PC-9 (cell line): ENCODE results near the gene DYNC1I2. TPM values are rescaled to one million over a fixed set of nuclear protein-coding genes. Genes with fewer than 3 reads are reported as not detected.

Experiments
- BruUV-seq: library from RNA; stranded (reverse); fragments of 400-500 nt; replicated peaks from 2 replicates; lab custom pipeline; 2021; lab: Mats Ljungman, UMichigan
- CTCF ChIA-PET: fragments of 300-600 bp; sonication (Branson Sonifier 250); formaldehyde crosslinking; loops from one replicate; lab custom pipeline; 2022; ENCODE audit warnings: antibody characterized with exemption; lab: Charles Lee
- POLR2A ChIA-PET: fragments of 300-600 bp; sonication (Branson Sonifier 250); formaldehyde crosslinking; loops from one replicate; lab custom pipeline; 2022; ENCODE audit warnings: antibody characterized with exemption; ENCODE audit not compliant: unreplicated experiment; lab: Charles Lee
- DNase-seq, 2 experiments: peaks; one replicate each; pipeline versions ENCODE4 v3.0.0 to v3.0.0-alpha.2; 2015 to 2022; ENCODE audit warnings: mixed read lengths in 1 of 2
- H2AFZ ChIP-seq: fragments of 200-600 bp; sonication (generic); 2 replicates; pipeline ENCODE4 v1.8.1; 2017; ENCODE audit warnings: antibody characterized with exemption
- H3F3A ChIP-seq: fragments of 200-600 bp; sonication (generic); 2 replicates; pipeline ENCODE4 v1.8.1; 2017; ENCODE audit warnings: antibody characterized with exemption, mild to moderate bottlenecking, low read depth; ENCODE audit not compliant: insufficient read depth
- H3K27ac ChIP-seq: fragments of 200-600 bp; sonication (generic); 2 replicates; pipeline ENCODE4 v1.6.1; 2016; ENCODE audit warnings: mixed run types
- H3K27me3 ChIP-seq: fragments of 200-600 bp; sonication (generic); 2 replicates; pipeline ENCODE4 v1.6.1; 2016; ENCODE audit warnings: low read depth, mixed run types; ENCODE audit not compliant: insufficient read depth
- H3K36me3 ChIP-seq: fragments of 200-600 bp; sonication (generic); 2 replicates; pipeline ENCODE4 v1.6.1; 2016; ENCODE audit warnings: low read depth, mixed run types
- H3K4me1 ChIP-seq: fragments of 200-600 bp; sonication (generic); replicated peaks from 2 replicates; pipeline ENCODE4 v1.6.1; 2016; ENCODE audit warnings: mixed run types; ENCODE audit not compliant: insufficient read depth
- H3K4me2 ChIP-seq: fragments of 200-600 bp; sonication (generic); 2 replicates; pipeline ENCODE4 v1.6.1; 2017; ENCODE audit warnings: mixed run types
- H3K4me3 ChIP-seq: fragments of 200-600 bp; sonication (generic); 2 replicates; pipeline ENCODE4 v1.6.1; 2016; ENCODE audit warnings: mixed run types
- H3K79me2 ChIP-seq: fragments of 200-600 bp; sonication (generic); 2 replicates; pipeline ENCODE4 v1.6.1; 2017; ENCODE audit warnings: low read depth, mixed run types
- H3K9me2 ChIP-seq: fragments of 200-600 bp; sonication (generic); 2 replicates; pipeline ENCODE4 v1.8.1; 2017; ENCODE audit warnings: mild to moderate bottlenecking; ENCODE audit not compliant: insufficient read depth
- H3K9me3 ChIP-seq: fragments of 200-600 bp; sonication (generic); 2 replicates; pipeline ENCODE4 v1.8.1; 2016; ENCODE audit warnings: low read depth; ENCODE audit not compliant: insufficient read depth
- H4K20me1 ChIP-seq: fragments of 200-600 bp; sonication (generic); 2 replicates; pipeline ENCODE4 v1.8.1; 2017; ENCODE audit not compliant: insufficient read depth
- CTCF ChIP-seq: fragments of 200-600 bp; sonication (generic); conservative IDR thresholded peaks from 2 replicates; pipeline ENCODE4 v1.6.1; 2017; ENCODE audit warnings: mixed run types, antibody characterized with exemption, mild to moderate bottlenecking, moderate library complexity
- EZH2 ChIP-seq: fragments of 200-600 bp; sonication (generic); IDR thresholded peaks from 2 replicates; pipeline ENCODE4 v1.8.0; 2017; ENCODE audit warnings: antibody characterized with exemption, low read depth
- intact Hi-C: fragments of 100-400 bp; cut with micrococcal nuclease; formaldehyde crosslinking; loops from one replicate; pipeline ENCODE4 v1.10.0; 2022; ENCODE audit not compliant: unreplicated experiment
- total RNA-seq: library from RNA; stranded (reverse); gene quantifications from 2 replicates; pipeline ENCODE4 v1.2.3, GENCODE V29; 2021

Gene DYNC1I2
- total RNA-seq, 1 experiment from 2014 or later, result 151 TPM

GRCh38 chr2:171652416-171652785, 34.9 kb upstream of the DYNC1I2 start:
- no peak overlapping the region for H3K27ac ChIP-seq
- no peaks in the 10 kb centered on the region for H3K4me1 ChIP-seq
- H3F3A ChIP-seq, result no peaks in the 10 kb centered on the region
- no peak overlapping the region for H3K4me2 ChIP-seq
- H2AFZ ChIP-seq, result no peak overlapping the region
- CTCF ChIA-PET, result no interaction called here
- peaks cover 5% of the 10 kb centered on the region; the same call in 1 of the 2 replicates for H3K9me3 ChIP-seq
- H3K36me3 ChIP-seq, result no peaks in the 10 kb centered on the region
- no peak overlapping the region for H3K4me3 ChIP-seq
- DNase-seq, result no peak
- H4K20me1 ChIP-seq, result no peaks in the 10 kb centered on the region
- H3K79me2 ChIP-seq, result no peaks in the 10 kb centered on the region
- BruUV-seq, result no TSS peak
- POLR2A ChIA-PET, result interaction anchor here (0.6 kb wide), 1 partner anchor 69 kb away, joined by 4 read pairs; no protein-coding TSS in a partner anchor
- H3K27me3 ChIP-seq, result peaks cover 24% of the 10 kb centered on the region
- no peaks in the 10 kb centered on the region for H3K9me2 ChIP-seq
- intact Hi-C loops, result no loop called here
- TF ChIP-seq EZH2, result no peak
- no peak for TF ChIP-seq CTCF

- Histone ChIP-seq H3K4me3 (no peak overlapping the region), H2AFZ (no peak overlapping the region), H3F3A (no peaks in the 10 kb centered on the region), H3K27ac (no peak overlapping the region), H3K36me3 (no peaks in the 10 kb centered on the region), H4K20me1 (no peaks in the 10 kb centered on the region), H3K9me2 (no peaks in the 10 kb centered on the region), H3K4me2 (no peak overlapping the region), H3K4me1 (no peaks in the 10 kb centered on the region), H3K79me2 (no peaks in the 10 kb centered on the region), H3K9me3 (no peaks in the 10 kb centered on the region), H3K27me3 (peaks cover 49% of the 10 kb centered on the region)
- DNase-seq, result no peak
- POLR2A ChIA-PET, result no interaction called here
- CTCF ChIA-PET, result no interaction called here
- intact Hi-C loops, result no loop called here
- TF ChIP-seq EZH2, result no peak
- no peak for TF ChIP-seq CTCF
- no TSS peak for BruUV-seq
Observed at GRCh38 chr2:171655586-171655985, 31.7 kb upstream of the DYNC1I2 start.

- Histone ChIP-seq H4K20me1 (no peaks in the 10 kb centered on the region), H3K4me2 (no peak overlapping the region), H3K9me2 (no peaks in the 10 kb centered on the region), H3K27ac (no peak overlapping the region), H3K79me2 (no peaks in the 10 kb centered on the region), H3K27me3 (peaks cover 25% of the 10 kb centered on the region), H3K9me3 (no peaks in the 10 kb centered on the region), H2AFZ (no peak overlapping the region), H3K4me1 (no peaks in the 10 kb centered on the region), H3K36me3 (no peaks in the 10 kb centered on the region), H3K4me3 (no peak overlapping the region), H3F3A (no peaks in the 10 kb centered on the region)
- ChIA-PET POLR2A (no interaction called here), CTCF (no interaction called here)
- TF ChIP-seq EZH2 (no peak), CTCF (no peak)
- no TSS peak for BruUV-seq
- no peak for DNase-seq
- intact Hi-C loops, result no loop called here
Observed at GRCh38 chr2:171667041-171667440, 20.2 kb upstream of the DYNC1I2 start.
